ENCODE measurements around the gene BOC. TPM values are rescaled to one million over a fixed set of nuclear protein-coding genes. Genes with fewer than 3 reads are reported as not detected.

The BOC gene
- total and polyA plus RNA-seq, 2 donors (not counting 3 experiments of a cell fraction or from before 2014, with no cell fraction given) = 0.07 TPM; not detected in 1

DNA sequence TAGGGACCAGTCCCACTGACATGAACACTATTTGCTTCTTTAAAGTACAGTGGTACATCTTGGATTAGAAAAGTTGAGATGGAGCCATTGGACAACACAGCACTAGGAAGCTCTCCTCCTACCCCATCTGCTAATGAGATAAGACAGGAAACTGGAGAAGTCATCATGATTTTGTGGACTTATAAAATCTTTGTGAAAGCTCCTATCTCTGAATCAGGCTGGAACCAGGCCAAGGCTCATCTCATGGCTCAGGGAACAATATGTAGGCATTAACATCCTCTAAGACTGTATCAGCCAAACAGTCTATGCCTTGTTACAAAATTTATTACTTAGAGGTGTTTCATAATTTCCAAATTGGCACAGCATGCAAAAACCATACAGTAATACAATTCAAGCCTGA is 84.1 kb downstream of the BOC start:
- no peak for FAIRE-seq
- TF ChIP-seq GATA2 (IDR thresholded peaks at IDR 0.05; ENCODE audit: insufficient read depth, insufficient read length, low read depth, low read length) (no peak), MYC (IDR thresholded peaks at IDR 0.05; ENCODE audit: low read depth, low read length) (no peak), JUN (IDR thresholded peaks at IDR 0.05; ENCODE audit: borderline replicate concordance, insufficient read depth, insufficient read length, low read depth) (no peak), POLR2A (IDR thresholded peaks at IDR 0.05; ENCODE audit: low read depth, low read length) (no peak), EZH2 (IDR thresholded peaks at IDR 0.05; ENCODE audit: borderline replicate concordance, low read depth, low read length, severe bottlenecking) (no peak), POLR2AphosphoS5 (IDR thresholded peaks at IDR 0.05; ENCODE audit: insufficient read depth, low read depth, low read length) (no peak), FOS (IDR thresholded peaks at IDR 0.05; ENCODE audit: borderline replicate concordance, insufficient read depth, low read length) (no peak)
- TF ChIP-seq, protein P1, sequence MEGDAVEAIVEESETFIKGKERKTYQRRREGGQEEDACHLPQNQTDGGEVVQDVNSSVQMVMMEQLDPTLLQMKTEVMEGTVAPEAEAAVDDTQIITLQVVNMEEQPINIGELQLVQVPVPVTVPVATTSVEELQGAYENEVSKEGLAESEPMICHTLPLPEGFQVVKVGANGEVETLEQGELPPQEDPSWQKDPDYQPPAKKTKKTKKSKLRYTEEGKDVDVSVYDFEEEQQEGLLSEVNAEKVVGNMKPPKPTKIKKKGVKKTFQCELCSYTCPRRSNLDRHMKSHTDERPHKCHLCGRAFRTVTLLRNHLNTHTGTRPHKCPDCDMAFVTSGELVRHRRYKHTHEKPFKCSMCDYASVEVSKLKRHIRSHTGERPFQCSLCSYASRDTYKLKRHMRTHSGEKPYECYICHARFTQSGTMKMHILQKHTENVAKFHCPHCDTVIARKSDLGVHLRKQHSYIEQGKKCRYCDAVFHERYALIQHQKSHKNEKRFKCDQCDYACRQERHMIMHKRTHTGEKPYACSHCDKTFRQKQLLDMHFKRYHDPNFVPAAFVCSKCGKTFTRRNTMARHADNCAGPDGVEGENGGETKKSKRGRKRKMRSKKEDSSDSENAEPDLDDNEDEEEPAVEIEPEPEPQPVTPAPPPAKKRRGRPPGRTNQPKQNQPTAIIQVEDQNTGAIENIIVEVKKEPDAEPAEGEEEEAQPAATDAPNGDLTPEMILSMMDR (IDR thresholded peaks at IDR 0.05; ENCODE audit: extremely low read depth in 1 of 2, insufficient read depth in 1 of 2, low read depth in 1 of 2, low read length in 2 of 2) = no peak
- TF ChIP-seq, protein P2, sequence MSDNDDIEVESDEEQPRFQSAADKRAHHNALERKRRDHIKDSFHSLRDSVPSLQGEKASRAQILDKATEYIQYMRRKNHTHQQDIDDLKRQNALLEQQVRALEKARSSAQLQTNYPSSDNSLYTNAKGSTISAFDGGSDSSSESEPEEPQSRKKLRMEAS (IDR thresholded peaks at IDR 0.05; ENCODE audit: insufficient read depth, insufficient read length) = no peak
- no peaks in the 10 kb centered on the region for H3K9me3 ChIP-seq (replicated peaks; ENCODE audit: control insufficient read depth, insufficient read depth, low read length)
- no peaks in the 10 kb centered on the region for H4K20me1 ChIP-seq (replicated peaks; ENCODE audit: control insufficient read depth, extremely low read depth, insufficient read depth, low read length)
- DNase-seq (ENCODE audit: low read depth, low spot score) = no peak
- H3K27ac ChIP-seq (ENCODE audit: insufficient read depth, low read depth, low read length) = no peak overlapping the region
- intact Hi-C loops (cut with micrococcal nuclease) = no loop called here
- H3K4me3 ChIP-seq (replicated peaks in 1 of 3; ENCODE audit: insufficient read depth in 1 of 3, low read depth in 1 of 3, low read length in 3 of 3) = no peak overlapping the region
- H3K79me2 ChIP-seq (ENCODE audit: control insufficient read depth, insufficient read depth, low read length) = no peaks in the 10 kb centered on the region
- H2AFZ ChIP-seq (ENCODE audit: low read depth, low read length) = no peak overlapping the region
- H3K4me1 ChIP-seq (ENCODE audit: control insufficient read depth, extremely low read depth, insufficient read depth, low read length) = no peaks in the 10 kb centered on the region
- no peak overlapping the region for H3K9ac ChIP-seq (replicated peaks; ENCODE audit: extremely low read depth, insufficient read depth, low read length)
- no peaks in the 10 kb centered on the region for H3K9me1 ChIP-seq (replicated peaks; ENCODE audit: control insufficient read depth, extremely low read depth, insufficient read depth, low read length)
- H3K4me2 ChIP-seq (ENCODE audit: insufficient read depth, low read length) = no peak overlapping the region
- BruUV-seq (replicated peaks) = no TSS peak
- CTCF ChIA-PET = interaction anchor here (2.9 kb wide), 1 partner anchor 8 kb away, joined by 17 read pairs; no protein-coding TSS in a partner anchor
- H3K36me3 ChIP-seq (ENCODE audit: control insufficient read depth in 2 of 2, extremely low read depth in 1 of 2, insufficient read depth in 2 of 2, low read length in 2 of 2) = no peaks in the 10 kb centered on the region
- dilution Hi-C loops (cut with MboI; ENCODE audit: extremely low pct_ligation_motif_present, low sequenced_read_pairs) = no loop called here
- POLR2A ChIA-PET = no interaction called here
- no peaks in the 10 kb centered on the region for H3K27me3 ChIP-seq (ENCODE audit: control insufficient read depth in 2 of 2, insufficient read depth in 2 of 2, low read length in 2 of 2)

Data from endothelial cell of umbilical vein (primary cell).